ENCODE data around the gene SLC26A3. TPM values are rescaled to one million over a fixed set of nuclear protein-coding genes. Genes with fewer than 3 reads are reported as not detected.

Gene SLC26A3
- total RNA-seq, 1 donor from 2014 or later = 0.11 TPM

DNA sequence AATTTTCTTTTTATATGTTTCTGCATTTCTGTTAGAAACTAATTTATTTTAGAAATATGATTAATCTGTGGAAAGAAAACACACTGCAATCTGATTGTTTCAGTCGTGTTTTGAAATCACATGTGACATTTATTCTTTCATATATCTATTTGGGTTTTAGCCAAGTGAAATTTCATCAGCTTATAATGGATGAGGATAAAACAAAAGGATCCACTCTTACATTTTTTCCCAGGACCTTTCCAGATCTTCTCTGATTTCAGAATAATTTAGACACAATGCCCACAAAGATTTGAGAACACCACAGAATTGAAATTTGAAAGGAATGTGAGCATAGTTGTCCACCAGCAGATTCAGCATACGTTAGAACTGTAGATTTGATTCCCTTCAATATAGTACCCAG lies 30.0 kb downstream of the SLC26A3 start:
- Histone ChIP-seq H3K36me3 (no peaks in the 10 kb centered on the region), H3K27ac (no peak overlapping the region), H3K4me3 (no peak overlapping the region), H3K4me1 (no peaks in the 10 kb centered on the region), H3K9me3 (no peaks in the 10 kb centered on the region), H3K27me3 (no peaks in the 10 kb centered on the region)
- TF ChIP-seq, protein P1, sequence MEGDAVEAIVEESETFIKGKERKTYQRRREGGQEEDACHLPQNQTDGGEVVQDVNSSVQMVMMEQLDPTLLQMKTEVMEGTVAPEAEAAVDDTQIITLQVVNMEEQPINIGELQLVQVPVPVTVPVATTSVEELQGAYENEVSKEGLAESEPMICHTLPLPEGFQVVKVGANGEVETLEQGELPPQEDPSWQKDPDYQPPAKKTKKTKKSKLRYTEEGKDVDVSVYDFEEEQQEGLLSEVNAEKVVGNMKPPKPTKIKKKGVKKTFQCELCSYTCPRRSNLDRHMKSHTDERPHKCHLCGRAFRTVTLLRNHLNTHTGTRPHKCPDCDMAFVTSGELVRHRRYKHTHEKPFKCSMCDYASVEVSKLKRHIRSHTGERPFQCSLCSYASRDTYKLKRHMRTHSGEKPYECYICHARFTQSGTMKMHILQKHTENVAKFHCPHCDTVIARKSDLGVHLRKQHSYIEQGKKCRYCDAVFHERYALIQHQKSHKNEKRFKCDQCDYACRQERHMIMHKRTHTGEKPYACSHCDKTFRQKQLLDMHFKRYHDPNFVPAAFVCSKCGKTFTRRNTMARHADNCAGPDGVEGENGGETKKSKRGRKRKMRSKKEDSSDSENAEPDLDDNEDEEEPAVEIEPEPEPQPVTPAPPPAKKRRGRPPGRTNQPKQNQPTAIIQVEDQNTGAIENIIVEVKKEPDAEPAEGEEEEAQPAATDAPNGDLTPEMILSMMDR (IDR thresholded peaks at IDR 0.05) = no peak
- DNase-seq (ENCODE audit: low spot score in 2 of 2) = no peak
- intact Hi-C loops (cut with DNase I) = no loop called here

DNA sequence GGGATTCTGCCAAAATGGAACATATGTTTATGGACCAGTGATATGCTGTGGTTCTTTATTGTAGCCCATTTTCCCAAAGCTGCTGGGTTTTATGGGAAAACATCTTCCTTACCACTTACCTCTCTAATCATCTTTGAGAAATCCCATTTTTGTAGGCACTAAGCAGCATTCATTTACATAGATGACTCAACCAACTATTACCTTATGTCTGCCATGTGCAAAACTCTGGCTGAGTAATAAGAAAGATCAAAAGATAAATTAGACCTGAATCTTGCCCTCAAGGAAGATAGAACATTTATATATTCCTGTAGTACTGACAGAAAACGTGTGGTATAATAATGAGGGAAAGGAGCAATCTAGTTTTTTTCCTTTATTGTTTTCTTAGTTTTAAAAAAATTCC lies 34.8 kb downstream of the SLC26A3 start:
- H3K27me3 ChIP-seq = no peaks in the 10 kb centered on the region
- intact Hi-C loops (cut with DNase I) = no loop called here
- no peak overlapping the region for H3K4me3 ChIP-seq
- no peaks in the 10 kb centered on the region for H3K9me3 ChIP-seq
- H3K27ac ChIP-seq = no peak overlapping the region
- no peaks in the 10 kb centered on the region for H3K4me1 ChIP-seq
- TF ChIP-seq, protein P1 (IDR thresholded peaks at IDR 0.05) = no peak
- H3K36me3 ChIP-seq = no peaks in the 10 kb centered on the region
- DNase-seq (ENCODE audit: low spot score in 2 of 2) = no peak

DNA sequence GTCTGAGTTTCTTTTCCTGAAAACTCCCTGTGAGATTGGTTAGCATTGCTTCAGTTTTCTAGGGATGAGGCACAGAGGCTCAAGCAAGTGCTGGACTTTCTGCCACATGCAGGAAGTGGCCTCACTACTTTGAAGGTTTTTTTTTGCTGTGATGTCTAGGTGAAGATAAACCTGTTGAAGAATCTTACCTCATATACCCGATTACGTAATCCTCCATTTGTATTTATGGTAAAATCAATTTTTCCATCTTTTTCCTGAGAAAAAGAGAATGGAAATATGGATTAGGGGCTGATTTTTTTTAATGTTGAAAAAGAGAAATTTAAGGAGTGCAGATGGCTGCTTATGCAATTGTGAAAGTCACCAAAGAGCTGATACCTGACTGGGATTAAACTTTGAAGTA lies 35.6 kb downstream of the SLC26A3 start:
- intact Hi-C loops (cut with DNase I) = no loop called here

DNA sequence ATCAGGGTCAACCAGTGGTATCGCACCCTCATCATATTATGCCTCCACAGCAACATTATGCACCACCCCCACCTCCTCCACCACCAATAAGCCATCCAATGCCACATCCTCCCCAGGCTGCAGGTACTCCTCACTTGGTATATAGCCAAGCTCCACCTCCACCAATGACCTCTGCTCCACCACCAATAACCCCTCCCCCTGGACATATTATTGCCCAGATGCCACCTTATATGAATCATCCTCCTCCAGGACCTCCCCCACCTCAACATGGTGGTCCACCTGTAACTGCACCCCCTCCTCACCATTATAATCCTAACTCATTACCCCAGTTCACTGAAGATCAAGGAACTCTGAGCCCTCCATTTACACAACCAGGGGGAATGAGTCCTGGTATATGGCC lies 44.4 kb downstream of the SLC26A3 start:
- Histone ChIP-seq H3K36me3 (peaks cover 31 to 58% of the 10 kb centered on the region in 2 donors), H3K27ac (no peak overlapping the region), H3K4me1 (no peaks in the 10 kb centered on the region), H3K9me3 (no peaks in the 10 kb centered on the region), H3K4me3 (no peak overlapping the region), H3K27me3 (no peaks in the 10 kb centered on the region)
- intact Hi-C loops (cut with DNase I) = no loop called here
- DNase-seq (ENCODE audit: low spot score in 2 of 2) = no peak
- TF ChIP-seq, protein P1 (IDR thresholded peaks at IDR 0.05) = no peak

More for the DNA sequence above, 35.6 kb downstream of the SLC26A3 start:
- no peak for DNase-seq (ENCODE audit: low spot score in 2 of 2)
- Histone ChIP-seq H3K9me3 (no peaks in the 10 kb centered on the region), H3K4me1 (no peaks in the 10 kb centered on the region), H3K36me3 (no peaks in the 10 kb centered on the region), H3K27ac (no peak overlapping the region), H3K4me3 (no peak overlapping the region), H3K27me3 (no peaks in the 10 kb centered on the region)
- TF ChIP-seq, protein P1 (IDR thresholded peaks at IDR 0.05) = no peak

DNA sequence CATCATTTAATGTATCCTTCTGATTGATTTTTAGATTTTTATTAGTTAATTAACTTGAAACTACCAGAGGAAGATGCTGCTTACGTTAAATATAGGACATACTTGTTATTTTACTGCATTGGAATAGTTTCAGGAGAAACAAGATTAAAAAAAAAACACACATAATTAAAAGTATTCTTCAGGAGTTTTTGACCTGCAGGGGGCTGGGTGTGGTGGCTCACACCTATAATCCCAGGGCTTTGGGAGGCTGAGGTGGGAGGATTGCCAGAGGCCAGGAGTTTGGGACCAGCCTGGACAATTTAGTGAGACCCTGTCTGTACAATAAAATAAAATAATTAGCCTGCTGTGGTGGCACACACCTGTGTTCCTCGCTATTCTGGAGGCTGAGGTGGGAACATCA lies 48.4 kb downstream of the SLC26A3 start:
- Histone ChIP-seq H3K27ac (no peak overlapping the region), H3K4me1 (no peaks in the 10 kb centered on the region), H3K9me3 (no peaks in the 10 kb centered on the region), H3K36me3 (peaks cover 53 to 83% of the 10 kb centered on the region in 2 donors), H3K4me3 (no peak overlapping the region), H3K27me3 (no peaks in the 10 kb centered on the region)
- TF ChIP-seq, protein P1 (IDR thresholded peaks at IDR 0.05) = no peak
- DNase-seq (ENCODE audit: low spot score in 2 of 2) = no peak
- intact Hi-C loops (cut with DNase I) = no loop called here

DNA sequence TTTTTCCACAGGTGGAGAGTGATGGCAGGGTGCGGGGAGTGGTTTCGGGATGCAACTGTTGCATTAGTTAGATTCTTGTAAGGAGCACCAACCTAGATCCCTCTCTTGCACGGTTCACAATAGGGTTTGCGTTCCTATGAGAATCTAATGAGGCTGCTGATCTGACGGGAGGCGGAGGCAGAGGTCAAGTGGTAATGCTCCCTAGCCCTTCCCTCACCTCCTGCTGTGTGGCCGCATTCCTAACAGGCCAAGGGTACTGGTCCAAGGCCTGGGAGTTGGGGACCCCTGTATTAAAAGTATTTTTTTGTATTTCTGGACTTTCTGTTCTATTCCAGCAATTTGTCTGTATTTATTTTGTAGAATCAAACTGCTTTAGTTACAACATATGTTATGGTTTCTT lies 51.9 kb downstream of the SLC26A3 start:
- H3K9me3 ChIP-seq = no peaks in the 10 kb centered on the region
- peaks cover 40 to 58% of the 10 kb centered on the region in 2 donors for H3K36me3 ChIP-seq
- TF ChIP-seq, protein P1 (IDR thresholded peaks at IDR 0.05) = no peak
- no peaks in the 10 kb centered on the region for H3K4me1 ChIP-seq
- H3K27me3 ChIP-seq = no peaks in the 10 kb centered on the region
- intact Hi-C loops (cut with DNase I) = no loop called here
- H3K27ac ChIP-seq = no peak overlapping the region
- no peak for DNase-seq (ENCODE audit: low spot score in 2 of 2)
- no peak overlapping the region for H3K4me3 ChIP-seq

Measured in ascending aorta (tissue), 2 donors.